KG1 (cell line): ENCODE measurements around the gene TCEA2.

Experiments used
- DNase-seq: peaks from one replicate; lab custom pipeline; 2025; lab: John Stamatoyannopoulos, UW

TCEA2 gene

GRCh38 chr20:64049060-64049877 lies 13.7 kb upstream of the TCEA2 start, which contains the start of gene SOX18:
Gene SOX18 (minus strand): TSS chr20:64049639. CDS start chr20:64049516, 123 bp downstream.
- no peak for DNase-seq

GRCh38 chr20:64049878-64050260 lies 13.1 kb upstream of the TCEA2 start:
- DNase-seq, result no peak

GRCh38 chr20:64050261-64051032 lies 12.6 kb upstream of the TCEA2 start:
- no peak for DNase-seq

DNA sequence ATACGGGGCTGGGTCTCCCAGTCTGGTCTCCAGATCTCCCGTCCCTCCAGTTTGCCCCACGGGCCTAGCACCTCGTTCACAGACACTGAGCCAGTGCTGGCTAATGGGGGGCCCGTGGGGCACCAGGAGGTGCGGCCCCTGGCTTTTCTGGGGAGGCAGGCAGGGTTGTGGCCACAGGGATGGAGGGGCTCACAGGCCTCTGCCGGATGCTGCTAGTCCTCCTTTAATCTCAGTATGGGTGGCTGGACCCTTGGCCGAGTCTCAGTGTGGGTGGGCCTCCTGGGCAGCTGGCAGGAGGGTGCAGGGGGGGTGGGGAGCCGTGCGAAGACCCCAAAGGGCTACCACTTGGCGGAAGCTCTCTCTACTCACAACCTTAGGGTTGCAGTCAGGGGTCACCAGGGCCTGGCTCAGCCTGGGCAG lies 12.0 kb upstream of the TCEA2 start:
- DNase-seq, result no peak

- no peak for DNase-seq
Observed at GRCh38 chr20:64051561-64052325, 11.3 kb upstream of the TCEA2 start.

- DNase-seq, result no peak
Observed at GRCh38 chr20:64052326-64052722, 10.7 kb upstream of the TCEA2 start.

DNA sequence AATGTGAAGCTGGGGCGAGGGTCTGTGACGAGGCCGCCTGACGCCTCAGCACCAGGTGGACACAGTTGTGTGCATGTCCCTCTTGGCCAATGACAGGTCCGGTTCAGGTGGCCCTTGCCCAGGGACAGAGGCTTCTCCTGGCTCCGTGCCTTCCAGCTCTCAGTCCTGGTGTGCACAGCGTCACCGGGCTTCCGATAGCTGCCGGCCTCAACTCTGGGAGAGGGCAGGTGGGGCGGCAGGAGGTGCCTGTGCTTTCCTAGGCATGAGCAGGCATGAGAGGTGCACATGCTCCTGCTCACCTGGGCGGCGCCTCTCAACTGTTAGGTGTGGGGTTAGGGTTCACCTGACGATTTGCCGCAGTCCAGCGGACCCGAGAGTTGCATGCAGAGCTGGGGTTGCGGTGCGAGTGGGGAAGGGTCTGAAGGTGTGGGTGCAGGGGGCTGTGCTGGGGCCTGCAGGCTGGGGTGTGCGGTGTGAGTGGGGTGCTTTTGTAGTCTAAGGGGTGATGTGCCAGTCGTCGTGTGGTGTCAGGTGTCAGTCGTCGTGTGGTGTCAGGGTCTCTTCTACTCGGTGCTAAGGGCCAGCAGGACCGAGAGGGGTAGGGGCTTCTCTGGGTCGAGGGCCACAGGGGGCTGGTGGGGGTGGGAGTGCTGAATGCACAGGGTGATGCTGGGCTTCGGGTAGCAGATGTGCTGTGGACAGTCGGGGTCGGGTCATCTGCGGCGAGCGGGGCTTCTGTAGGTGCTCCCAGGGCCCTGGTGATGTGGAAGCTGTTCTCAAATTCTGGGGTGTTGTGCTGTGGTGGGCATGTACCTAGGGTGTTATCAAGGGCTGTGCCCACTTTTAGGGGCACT lies 9.8 kb upstream of the TCEA2 start:
- DNase-seq, result no peak

DNA sequence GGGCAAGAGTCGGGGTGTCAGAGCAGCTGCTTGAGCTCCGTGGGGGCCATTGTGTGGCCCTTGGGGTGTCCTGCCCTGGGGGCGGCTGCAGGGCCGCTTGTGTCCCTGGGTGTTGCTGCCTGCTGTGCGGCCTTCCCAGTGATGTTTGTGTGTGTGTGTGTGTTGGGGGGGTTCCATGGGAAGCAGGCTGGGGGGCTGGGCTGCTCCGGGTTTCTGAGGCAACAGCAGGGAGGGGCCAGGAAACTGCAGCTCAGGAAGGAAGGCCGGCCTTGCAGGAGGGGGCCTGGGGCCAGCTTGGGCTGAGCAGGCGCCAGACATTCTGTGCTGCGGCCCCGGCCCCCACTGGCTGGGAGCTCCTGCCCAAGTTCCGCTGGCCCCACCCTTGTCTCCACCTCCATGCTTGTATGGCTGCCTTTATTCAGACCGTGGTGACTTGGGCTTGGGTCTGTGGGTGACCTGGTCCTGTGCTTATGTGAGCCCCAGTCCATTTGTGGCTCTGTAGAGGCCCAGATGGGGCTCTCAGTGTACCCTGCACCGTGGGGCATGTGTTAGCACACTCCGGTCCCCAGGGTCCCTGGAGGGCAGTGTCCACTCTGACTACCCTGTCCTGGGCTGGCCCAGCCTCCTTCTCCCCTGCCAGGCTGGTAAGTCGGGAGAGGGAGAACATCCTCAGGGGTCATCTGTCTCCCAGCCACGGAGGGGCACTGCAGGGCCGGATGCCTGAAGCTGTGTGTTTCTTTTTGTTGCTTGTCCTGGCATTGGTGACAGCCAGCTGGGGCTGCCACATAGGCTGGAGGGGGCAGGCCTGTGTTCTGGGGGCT lies 8.9 kb upstream of the TCEA2 start:
- DNase-seq, result no peak

- DNase-seq, result no peak
Observed at GRCh38 chr20:64055396-64055892, 7.6 kb upstream of the TCEA2 start.

DNA sequence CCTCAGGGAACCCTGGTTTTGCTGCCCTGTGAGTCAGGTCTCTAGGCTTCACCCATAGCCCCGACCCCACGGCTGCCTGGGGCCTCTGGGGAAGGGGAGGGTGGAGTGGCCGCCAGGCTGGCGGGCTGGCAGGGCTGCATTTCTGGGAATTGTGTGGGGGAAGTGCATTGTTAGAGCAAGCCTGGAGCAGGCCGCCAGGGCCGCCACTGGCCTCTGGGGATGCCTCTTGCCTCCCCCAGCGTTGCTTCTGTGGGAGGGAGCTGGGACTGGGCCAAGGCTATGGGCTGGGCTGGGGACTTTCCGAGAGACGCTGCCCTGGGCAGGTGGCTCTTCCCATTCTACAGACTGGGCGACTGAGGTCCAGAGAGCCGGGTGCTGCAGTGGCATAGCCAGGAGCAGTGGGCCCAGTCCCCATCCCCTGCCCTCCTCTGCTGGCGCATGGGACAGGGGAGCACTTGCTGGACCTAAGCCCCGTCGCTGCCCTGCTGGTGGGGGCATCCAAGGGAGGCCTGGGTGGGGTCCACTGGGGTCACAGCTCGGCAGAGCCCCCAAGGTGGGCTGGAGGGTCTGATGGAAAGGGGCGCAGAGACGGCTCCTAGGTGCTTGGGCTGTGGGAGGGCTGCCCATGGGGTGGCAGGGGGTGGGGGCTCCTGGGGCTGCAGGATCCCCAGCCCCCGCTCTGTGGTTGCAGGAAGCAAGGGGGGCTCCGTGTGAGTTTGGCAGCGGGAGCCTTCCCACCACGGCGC lies 6.9 kb upstream of the TCEA2 start:
- no peak for DNase-seq

DNA sequence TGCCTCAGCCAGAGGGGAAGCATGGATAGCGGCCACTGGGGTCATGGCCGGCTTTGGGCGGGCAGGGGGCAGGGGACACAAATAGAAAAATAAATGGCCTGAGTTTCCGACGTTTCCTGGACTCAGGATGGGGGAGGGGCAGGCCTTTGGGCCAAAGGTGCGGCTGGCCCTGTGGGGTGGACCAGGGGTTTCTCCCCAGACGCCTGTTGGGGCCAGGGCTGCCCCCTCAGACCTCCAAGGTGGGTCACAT lies 6.4 kb upstream of the TCEA2 start:
- no peak for DNase-seq

- no peak for DNase-seq
Observed at GRCh38 chr20:64056889-64057627, 5.9 kb upstream of the TCEA2 start.

- no peak for DNase-seq
Observed at GRCh38 chr20:64057628-64058498, 5.1 kb upstream of the TCEA2 start.

DNA sequence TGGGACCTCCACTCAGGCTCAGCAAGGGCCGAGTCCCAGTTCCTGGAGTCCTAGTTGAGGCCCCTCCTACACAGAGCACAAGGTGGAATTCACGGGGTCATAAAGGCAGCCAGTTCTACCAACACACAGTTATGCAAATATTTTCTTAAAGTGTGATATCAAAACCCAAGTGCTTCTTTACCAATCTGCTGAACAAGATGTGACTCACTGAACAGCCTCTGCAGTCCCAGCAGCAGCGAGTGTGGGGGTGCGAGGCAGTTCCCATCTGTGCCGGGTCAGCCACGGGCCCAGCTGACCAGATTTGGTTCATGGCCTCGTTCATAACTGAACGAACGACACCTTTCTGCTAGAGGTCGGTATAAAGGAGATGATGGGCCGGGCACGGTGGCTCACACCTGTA lies 4.5 kb upstream of the TCEA2 start:
- DNase-seq, result no peak

DNA sequence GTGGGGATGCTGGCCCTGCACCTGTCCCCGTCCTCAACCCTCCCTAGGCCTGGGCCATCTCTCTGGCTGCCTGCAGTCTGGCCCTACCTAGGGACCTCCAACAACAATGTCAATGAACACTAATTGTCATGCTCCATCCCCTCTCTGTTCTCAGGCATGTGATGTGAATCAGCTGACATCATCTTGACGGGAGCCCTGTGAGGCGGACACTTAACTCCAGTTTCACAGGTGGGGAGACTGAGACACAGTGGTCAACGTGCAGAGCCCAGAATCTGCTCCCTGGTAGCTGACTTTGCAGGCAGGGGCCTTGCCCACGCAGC lies 762 bp upstream of the TCEA2 start:
- no peak for DNase-seq

GRCh38 chr20:64063389-64064144 lies 569 bp downstream of the TCEA2 start:
- DNase-seq, result no peak

GRCh38 chr20:64064145-64064698 lies 1.2 kb downstream of the TCEA2 start:
- no peak for DNase-seq
